ENCODE measurements around the gene MANEAL. TPM values are rescaled to one million over a fixed set of nuclear protein-coding genes. Genes with fewer than 3 reads are reported as not detected.

Gene MANEAL
- total and polyA plus RNA-seq, 2 donors (not counting 1 experiment from before 2014, with no cell fraction given) = 3.1 to 6.6 TPM

DNA sequence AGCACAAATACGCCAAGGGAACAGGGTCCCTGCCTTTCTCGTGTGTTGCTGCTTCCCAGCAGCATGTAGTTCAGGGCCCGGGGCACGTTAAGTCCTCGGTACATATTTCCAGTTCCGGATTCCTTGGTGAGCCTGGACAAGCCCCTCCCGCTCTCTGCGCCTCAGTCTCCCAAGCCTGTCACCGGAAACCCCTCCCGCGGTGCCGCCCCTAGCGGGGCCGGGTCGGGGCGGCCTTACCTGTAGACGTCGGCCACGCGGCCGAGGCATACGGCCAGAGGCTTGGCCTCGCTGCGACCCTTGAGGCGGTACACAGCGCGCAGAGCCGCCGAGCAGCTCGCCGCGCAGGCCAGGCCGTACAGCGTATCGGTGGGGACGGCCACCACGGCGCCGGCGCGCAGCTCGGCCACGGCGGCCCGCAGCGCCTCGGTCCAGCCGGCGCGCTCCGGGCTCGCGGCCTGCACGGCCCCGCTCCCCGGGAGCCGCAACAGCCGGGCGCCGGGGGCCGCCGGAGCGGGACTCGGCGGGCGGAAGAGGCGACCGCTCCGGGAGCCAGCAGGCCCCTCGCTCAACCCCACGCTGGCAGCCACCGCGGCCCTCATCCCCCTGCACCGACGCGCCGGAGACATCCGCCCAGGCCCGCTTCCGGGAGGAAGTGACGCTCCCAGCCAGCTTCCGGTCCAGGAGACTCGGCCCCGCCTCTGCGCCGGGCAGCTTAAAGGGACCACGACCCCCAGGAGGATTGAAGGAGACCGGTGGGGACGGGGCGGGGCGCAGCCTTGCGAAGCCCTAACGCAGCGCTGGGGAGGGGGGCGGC, 14.1 kb downstream of the MANEAL start, which contains the start of the genes C1orf122 and YRDC:
TSS of gene C1orf122 (plus strand) at position 236 of the 814 bp plus-strand sequence. CDS start 615 bp downstream, outside the sequence.
TSS of gene YRDC (minus strand) at position 654 of the 814 bp plus-strand sequence. CDS start at position 626, 28 bp downstream.
- peak within 1 kb of the TSS; percentile 98 for H3K4me3 Mint-ChIP-seq
- H3K4me2 ChIP-seq (replicated peaks; ENCODE audit: low read depth, low read length, poor library complexity, severe bottlenecking) = peak within 1 kb of the TSS; percentile 95
- no peaks in the 10 kb centered on the region for H3K9me3 Mint-ChIP-seq (ENCODE audit: insufficient read depth)
- ChIA-PET POLR2A (interaction anchor here (0.7 to 2.3 kb wide), 7 partner anchors 8 to 118 kb away, joined by 3 to 8 read pairs (median 4); partner anchors contain the start of gene MTF1), CTCF (interaction anchor here (0.6 to 2.5 kb wide), 5 partner anchors 15 to 184 kb away, joined by 3 to 20 read pairs (median 6); partner anchors contain the start of gene MTF1)
- peaks cover 14 to 31% of the 10 kb centered on the region in 2 donors for H3K4me1 ChIP-seq (ENCODE audit: control insufficient read depth in 2 of 2, insufficient read depth in 2 of 2, low read length in 2 of 2)
- peaks cover 25% of the 10 kb centered on the region for H3K79me2 ChIP-seq (ENCODE audit: control insufficient read depth, insufficient read depth, low read length)
- H3K27ac ChIP-seq (ENCODE audit: low read length in 2 of 2) = peak within 1 kb of the TSS; percentile 68 to 94
- H3K27me3 Mint-ChIP-seq = no peaks in the 10 kb centered on the region
- H3K4me1 Mint-ChIP-seq = peaks cover 40% of the 10 kb centered on the region
- H4K20me1 ChIP-seq (ENCODE audit: control insufficient read depth, insufficient read depth, low read length, poor library complexity, severe bottlenecking) = peaks cover 27% of the 10 kb centered on the region
- H3K4me3 ChIP-seq (ENCODE audit: control extremely low read depth in 1 of 5, extremely low read depth in 1 of 5, insufficient read depth in 1 of 5, low read depth in 2 of 5, low read length in 4 of 5) = peak within 1 kb of the TSS; percentile 78 to 88 (median 83)
- WGBS (ENCODE audit: insufficient coverage) = under 1% methylated on average over 95 of the region's 95 CpGs
- ATAC-seq (ENCODE audit: low read depth) (peak; percentile 90), DNase-seq (peak; percentile 91)
- H3K27ac Mint-ChIP-seq = peak within 1 kb of the TSS; percentile 98
- intact Hi-C loops (cut with micrococcal nuclease) = loop anchor here (1.0 to 5.0 kb wide), 5 partner anchors 52 to 333 kb away; partner anchors contain the start of genes CDCA8, INPP5B, MTF1 and SF3A3
- H2AFZ ChIP-seq (ENCODE audit: insufficient read depth, low read depth, low read length, poor library complexity, severe bottlenecking) = peak within 1 kb of the TSS; percentile 96
- peak within 1 kb of the TSS; percentile 93 for H3K9ac ChIP-seq (ENCODE audit: low read length)
- peaks cover 0 to 45% of the 10 kb centered on the region in 2 experiments for H3K36me3 ChIP-seq (replicated peaks in 1 of 2; ENCODE audit: control extremely low read depth in 1 of 2, control insufficient read depth in 1 of 2, extremely low read depth in 1 of 2, insufficient read depth in 2 of 2, low read length in 1 of 2)
- TF ChIP-seq, protein P1, sequence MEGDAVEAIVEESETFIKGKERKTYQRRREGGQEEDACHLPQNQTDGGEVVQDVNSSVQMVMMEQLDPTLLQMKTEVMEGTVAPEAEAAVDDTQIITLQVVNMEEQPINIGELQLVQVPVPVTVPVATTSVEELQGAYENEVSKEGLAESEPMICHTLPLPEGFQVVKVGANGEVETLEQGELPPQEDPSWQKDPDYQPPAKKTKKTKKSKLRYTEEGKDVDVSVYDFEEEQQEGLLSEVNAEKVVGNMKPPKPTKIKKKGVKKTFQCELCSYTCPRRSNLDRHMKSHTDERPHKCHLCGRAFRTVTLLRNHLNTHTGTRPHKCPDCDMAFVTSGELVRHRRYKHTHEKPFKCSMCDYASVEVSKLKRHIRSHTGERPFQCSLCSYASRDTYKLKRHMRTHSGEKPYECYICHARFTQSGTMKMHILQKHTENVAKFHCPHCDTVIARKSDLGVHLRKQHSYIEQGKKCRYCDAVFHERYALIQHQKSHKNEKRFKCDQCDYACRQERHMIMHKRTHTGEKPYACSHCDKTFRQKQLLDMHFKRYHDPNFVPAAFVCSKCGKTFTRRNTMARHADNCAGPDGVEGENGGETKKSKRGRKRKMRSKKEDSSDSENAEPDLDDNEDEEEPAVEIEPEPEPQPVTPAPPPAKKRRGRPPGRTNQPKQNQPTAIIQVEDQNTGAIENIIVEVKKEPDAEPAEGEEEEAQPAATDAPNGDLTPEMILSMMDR (IDR thresholded peaks at IDR 0.05) = no peak
- TF ChIP-seq EZH2 (IDR thresholded peaks at IDR 0.05; ENCODE audit: borderline replicate concordance, insufficient read depth, low read depth, low read length, poor library complexity, severe bottlenecking) = no peak
- no peaks in the 10 kb centered on the region for H3K27me3 ChIP-seq (replicated peaks in 1 of 4; ENCODE audit: control extremely low read depth in 1 of 4, control insufficient read depth in 3 of 4, insufficient read depth in 4 of 4, low read length in 3 of 4)
- H3K9me3 ChIP-seq (ENCODE audit: control extremely low read depth in 1 of 3, control insufficient read depth in 2 of 3, insufficient read depth in 1 of 3, low read length in 2 of 3) = no peaks in the 10 kb centered on the region
